Suprapubic skin (tissue), 4 donors: Measurements from ENCODE around the gene HMCN1. TPM values are rescaled to one million over a fixed set of nuclear protein-coding genes. Genes with fewer than 3 reads are reported as not detected.

Experiments
- DNase-seq, 2 donors: peaks; one replicate each; pipeline ENCODE4 v3.0.0-alpha.2; 2019; ENCODE audit warnings: low spot score in 2 of 2
- H3K27ac ChIP-seq: fragments of 200-600 bp; sonication (generic); one replicate; pipeline ENCODE4 v1.5.1; 2019
- H3K27me3 ChIP-seq: fragments of 200-600 bp; sonication (generic); one replicate; pipeline ENCODE4 v1.5.1; 2019
- H3K36me3 ChIP-seq: fragments of 200-600 bp; sonication (generic); one replicate; pipeline ENCODE4 v1.5.1; 2019
- H3K4me1 ChIP-seq: fragments of 200-600 bp; sonication (generic); one replicate; pipeline ENCODE4 v1.5.1; 2019
- H3K4me3 ChIP-seq: fragments of 200-600 bp; sonication (generic); one replicate; pipeline ENCODE4 v1.5.1; 2019; ENCODE audit warnings: mild to moderate bottlenecking
- H3K9me3 ChIP-seq: fragments of 200-600 bp; sonication (generic); one replicate; pipeline ENCODE4 v1.5.1; 2019
- CTCF ChIP-seq, 2 donors: fragments of 200-600 bp in 1 of 2; fragments of 450-650 bp in 1 of 2; sonication (generic) in 1 of 2; IDR thresholded peaks; one replicate each; pipeline ENCODE4 v1.5.1; 2016 to 2019; ENCODE audit warnings: antibody characterized with exemption in 2 of 2, mild to moderate bottlenecking in 1 of 2, moderate library complexity in 1 of 2
- EP300 ChIP-seq: sonication (generic); formaldehyde crosslinking; IDR thresholded peaks from one replicate; pipeline ENCODE4 v1.6.1; 2017; ENCODE audit warnings: antibody characterized with exemption
- POLR2A ChIP-seq, 2 donors: fragments of 450-650 bp; IDR thresholded peaks; one replicate each; pipeline ENCODE4 v1.6.1; 2017; ENCODE audit warnings: antibody characterized with exemption in 2 of 2, mild to moderate bottlenecking in 2 of 2, moderate library complexity in 2 of 2
- POLR2AphosphoS5 ChIP-seq, 3 donors: sonication (generic); formaldehyde crosslinking; IDR thresholded peaks; one replicate each; pipeline ENCODE4 v1.6.1; 2017; ENCODE audit warnings: antibody characterized with exemption in 3 of 3
- WGBS: methylation state at CpG from one replicate; pipeline ENCODE4 v1.1.5; 2018; 5-methylcytosine and 5-hydroxymethylcytosine counted together
- total RNA-seq, 4 donors: library from RNA; depleted of rRNA; stranded (reverse); fragments of >200 nt; gene quantifications; one replicate each; pipeline ENCODE4 v1.1.0, GENCODE V29; 2016

Gene HMCN1
- total RNA-seq, 4 donors from 2014 or later, result 2.2 to 5.6 (median 3.7) TPM

GRCh38 chr1:185998391-185998790 is 264.2 kb downstream of the HMCN1 start:
- no peak for TF ChIP-seq CTCF (IDR thresholded peaks at IDR 0.05)
- TF ChIP-seq EP300, result no peak
- no peak for TF ChIP-seq POLR2A (IDR thresholded peaks at IDR 0.05)
- Histone ChIP-seq H3K4me3 (no peak overlapping the region), H3K27me3 (no peaks in the 10 kb centered on the region), H3K27ac (no peak overlapping the region), H3K36me3 (no peaks in the 10 kb centered on the region), H3K4me1 (no peaks in the 10 kb centered on the region), H3K9me3 (no peaks in the 10 kb centered on the region)
- DNase-seq, result no peak
- WGBS, result 93% methylated on average over 2 of the region's 2 CpGs

- TF ChIP-seq POLR2A (IDR thresholded peaks at IDR 0.05), result no peak
- no peak for TF ChIP-seq POLR2AphosphoS5 (IDR thresholded peaks at IDR 0.05)
- TF ChIP-seq CTCF (IDR thresholded peaks at IDR 0.05), result no peak
- TF ChIP-seq EP300, result no peak
- H3K36me3 ChIP-seq, result no peaks in the 10 kb centered on the region
- H3K4me1 ChIP-seq, result no peaks in the 10 kb centered on the region
- H3K4me3 ChIP-seq, result no peak overlapping the region
- no peaks in the 10 kb centered on the region for H3K27me3 ChIP-seq
- H3K9me3 ChIP-seq, result no peaks in the 10 kb centered on the region
- WGBS, result 93% methylated on average over 2 of the region's 2 CpGs
- H3K27ac ChIP-seq, result no peak overlapping the region
- no peak for DNase-seq
Measured at GRCh38 chr1:186002406-186002805, 268.2 kb downstream of the HMCN1 start.

DNA sequence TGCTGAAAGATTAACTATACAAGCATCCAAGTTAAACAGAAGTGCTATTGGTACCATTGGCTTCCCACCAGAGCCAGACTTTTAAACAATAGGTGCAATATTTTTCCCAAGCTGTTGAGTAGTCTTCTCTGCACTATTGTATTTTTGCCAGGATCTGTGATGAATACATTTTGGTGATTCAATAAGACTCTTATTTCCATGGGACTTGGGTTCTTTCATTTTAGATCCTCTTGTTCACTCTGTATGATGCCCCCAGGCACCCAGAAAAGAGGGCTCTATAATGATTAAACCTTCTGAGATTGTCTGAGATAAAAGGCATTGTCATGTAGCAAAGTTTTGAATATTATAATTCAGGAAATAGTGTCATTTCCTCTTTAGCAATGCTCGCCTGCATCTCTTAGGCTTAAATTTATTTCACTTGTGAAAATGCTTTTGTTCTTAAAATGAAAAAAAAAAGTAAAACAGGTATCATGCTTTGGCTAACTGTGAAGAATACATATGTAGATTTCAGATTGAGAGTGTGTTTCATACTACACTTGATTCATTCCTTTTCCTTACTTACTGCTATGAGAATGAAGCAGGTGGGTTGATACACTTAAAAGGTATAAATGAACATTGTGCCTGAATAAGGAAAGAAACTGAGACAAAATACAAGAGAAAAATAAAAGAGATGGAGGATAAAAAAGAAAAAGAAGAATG is 275.0 kb downstream of the HMCN1 start:
- H3K4me1 ChIP-seq, result no peaks in the 10 kb centered on the region
- H3K4me3 ChIP-seq, result no peak overlapping the region
- H3K36me3 ChIP-seq, result no peaks in the 10 kb centered on the region
- 60% methylated on average over 1 of the region's 1 CpG for WGBS
- no peaks in the 10 kb centered on the region for H3K27me3 ChIP-seq
- no peak for TF ChIP-seq EP300
- DNase-seq, result no peak
- no peak overlapping the region for H3K27ac ChIP-seq
- H3K9me3 ChIP-seq, result no peaks in the 10 kb centered on the region

- no peak for DNase-seq
- Histone ChIP-seq H3K27ac (no peak overlapping the region), H3K4me3 (no peak overlapping the region), H3K36me3 (no peaks in the 10 kb centered on the region), H3K4me1 (no peaks in the 10 kb centered on the region), H3K27me3 (no peaks in the 10 kb centered on the region), H3K9me3 (no peaks in the 10 kb centered on the region)
- TF ChIP-seq EP300 (no peak), CTCF (IDR thresholded peaks at IDR 0.05) (no peak), POLR2AphosphoS5 (IDR thresholded peaks at IDR 0.05) (no peak)
Measured at GRCh38 chr1:186014370-186015037, 280.3 kb downstream of the HMCN1 start.

- Histone ChIP-seq H3K4me1 (no peaks in the 10 kb centered on the region), H3K9me3 (no peaks in the 10 kb centered on the region), H3K27ac (no peak overlapping the region), H3K36me3 (no peaks in the 10 kb centered on the region), H3K4me3 (no peak overlapping the region), H3K27me3 (no peaks in the 10 kb centered on the region)
- DNase-seq, result no peak
- no peak for TF ChIP-seq EP300
- TF ChIP-seq POLR2A (IDR thresholded peaks at IDR 0.05), result no peak
- TF ChIP-seq CTCF (IDR thresholded peaks at IDR 0.05), result no peak
- TF ChIP-seq POLR2AphosphoS5 (IDR thresholded peaks at IDR 0.05), result no peak
Measured at GRCh38 chr1:186016856-186017255, 282.7 kb downstream of the HMCN1 start.
